ENCODE results near the gene NR2C2. TPM values are rescaled to one million over a fixed set of nuclear protein-coding genes. Genes with fewer than 3 reads are reported as not detected.

Gene NR2C2
- total RNA-seq, 1 experiment from 2014 or later: 38.5 TPM

DNA sequence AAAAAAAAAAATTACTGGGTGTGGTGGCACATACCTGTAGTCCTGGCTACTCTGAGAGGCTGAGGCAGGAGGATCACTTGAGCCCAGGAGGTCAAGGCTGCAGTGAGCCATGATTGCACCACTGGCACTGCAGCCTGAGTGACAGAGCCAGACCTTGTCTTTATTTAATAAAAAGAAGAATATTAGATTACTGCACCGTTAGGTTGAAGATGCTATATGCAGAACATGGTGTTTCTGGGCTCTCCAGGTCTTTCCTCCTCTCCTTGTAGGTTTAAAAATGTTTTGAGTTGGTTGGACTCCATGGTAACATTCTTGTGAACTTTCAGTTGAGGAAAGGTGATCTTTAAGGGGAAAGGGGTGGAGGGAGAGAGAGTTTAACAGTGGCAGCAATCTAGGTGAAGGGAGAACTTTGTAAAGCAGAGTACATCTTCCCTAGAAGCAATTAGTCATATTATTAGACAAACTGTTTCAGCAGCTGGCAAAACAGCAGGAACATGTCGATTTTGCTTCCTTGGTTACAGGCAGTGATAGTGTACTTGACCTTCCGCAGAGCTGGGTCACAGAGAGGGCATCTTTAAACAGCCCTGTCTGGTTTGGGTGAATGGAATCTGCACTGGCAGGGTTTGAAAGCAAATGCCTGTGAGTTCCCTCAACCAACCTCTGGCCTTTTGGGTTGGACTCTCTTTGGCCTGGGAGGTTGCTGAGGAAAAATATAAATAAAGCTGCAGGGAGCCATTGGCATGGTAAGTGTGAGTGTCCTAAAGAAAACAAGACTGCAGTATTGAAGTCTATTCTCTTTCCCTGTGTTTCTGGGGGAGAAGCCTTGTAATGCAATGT, 42.8 kb downstream of the NR2C2 start:
- H3K23me2 ChIP-seq (ENCODE audit: insufficient read length, low read depth, low read length, poor library complexity, severe bottlenecking): no peaks in the 10 kb centered on the region
- no peak overlapping the region for H2BK20ac ChIP-seq (ENCODE audit: low read depth, low read length, poor library complexity, severe bottlenecking)
- Mint-ChIP-seq H3K27ac (peak overlapping the region in 2 of 3 experiments; percentile 19 to 26; a peak in 2 of 7 replicates), H3K9me3 (no peaks in the 10 kb centered on the region), H3K4me1 (peaks cover 32 to 38% of the 10 kb centered on the region in 2 experiments), H3K4me3 (peak overlapping the region in 1 of 2 experiments; percentile 50; a peak in 2 of 5 replicates), H3K36me3 (ENCODE audit: insufficient read depth in 1 of 3, low read depth in 3 of 3) (peaks cover 0 to 3% (median 0%) of the 10 kb centered on the region in 3 experiments; a peak in 1 of 7 replicates), H3K27me3 (ENCODE audit: low read depth) (no peaks in the 10 kb centered on the region; the same call in 1 of the 2 replicates)
- H3K9me3 ChIP-seq (ENCODE audit: control insufficient read depth, low read depth, low read length): no peaks in the 10 kb centered on the region
- H3K79me2 ChIP-seq (ENCODE audit: insufficient read depth, low read length): peaks cover 3% of the 10 kb centered on the region
- H3K4me1 ChIP-seq (ENCODE audit: insufficient read depth, low read length): peaks cover 3% of the 10 kb centered on the region; the same call in 1 of the 2 replicates
- no peak overlapping the region for H2AK5ac ChIP-seq (ENCODE audit: insufficient read length, low read length)
- no CpG with 5 or more reads among the region's 3 CpGs for WGBS (ENCODE audit: extremely low coverage, insufficient read length, low lambda C conversion rate)
- H3K18ac ChIP-seq (ENCODE audit: insufficient read length, low read depth, low read length): no peak overlapping the region
- no peak overlapping the region for H2AFZ ChIP-seq (ENCODE audit: low read length)
- no peak overlapping the region for H3K27ac ChIP-seq (ENCODE audit: insufficient read length, low read depth, low read length)
- H3K4ac ChIP-seq (ENCODE audit: low read depth, low read length): no peak overlapping the region
- no peak overlapping the region for H3K9ac ChIP-seq (ENCODE audit: extremely low read depth, insufficient read length, low read length)
- H2BK5ac ChIP-seq (ENCODE audit: insufficient read length, low read length): no peak overlapping the region
- no peak overlapping the region for H2BK12ac ChIP-seq (ENCODE audit: insufficient read length, low read depth, low read length)
- no peak overlapping the region for H2BK120ac ChIP-seq (ENCODE audit: low read depth, low read length, poor library complexity, severe bottlenecking)
- H3K27me3 ChIP-seq (ENCODE audit: insufficient read depth, low read length): no peaks in the 10 kb centered on the region; the same call in 1 of the 2 replicates
- no peak overlapping the region for H3K23ac ChIP-seq (ENCODE audit: insufficient read length, low read depth, low read length)
- no peak overlapping the region for H3K4me2 ChIP-seq (ENCODE audit: insufficient read depth, insufficient read length, low read length)
- H4K5ac ChIP-seq (ENCODE audit: insufficient read length, low read depth, low read length): no peak overlapping the region
- H2BK15ac ChIP-seq (ENCODE audit: low read depth, low read length): no peak overlapping the region
- H4K91ac ChIP-seq (ENCODE audit: insufficient read length, low read depth, low read length): no peak overlapping the region
- H3K56ac ChIP-seq (ENCODE audit: insufficient read length, low read depth, low read length): no peak overlapping the region
- DNase-seq: peak; percentile 45
- H3K79me1 ChIP-seq (ENCODE audit: insufficient read depth, low read depth, low read length, poor library complexity, severe bottlenecking): peaks cover 3% of the 10 kb centered on the region
- TF ChIP-seq CTCF (conservative IDR thresholded peaks at IDR 0.05): no peak
- no peaks in the 10 kb centered on the region for H4K20me1 ChIP-seq (ENCODE audit: control insufficient read depth, insufficient read depth, insufficient read length)
- no peak overlapping the region for H3K14ac ChIP-seq (ENCODE audit: insufficient read depth, low read length)
- H3T11ph ChIP-seq (ENCODE audit: low read length): no peak overlapping the region
- no peak overlapping the region for H4K8ac ChIP-seq (replicated peaks; ENCODE audit: insufficient read length, low read depth, low read length)

Data from H9 (cell line).